HG02870 (cell line): Measurements from ENCODE around the gene TMPRSS5.
"Not testable (repeated sequence)": the region's sequence is repeated elsewhere in the genome, so short reads cannot be mapped to it uniquely, and the experiment has no call there.

Experiments
- ATAC-seq: cut with Tn5 transposase; IDR thresholded peaks from one replicate; pipeline ENCODE4 v1.9.1; 2021; ENCODE audit warnings: mild to moderate bottlenecking, moderate library complexity; ENCODE audit not compliant: unreplicated experiment

Gene TMPRSS5

GRCh38 chr11:113697756-113698407 lies 8.2 kb downstream of the TMPRSS5 start:
- no peak for ATAC-seq

- ATAC-seq = no peak
Measured at GRCh38 chr11:113697111-113697510, 9.0 kb downstream of the TMPRSS5 start.

GRCh38 chr11:113695207-113695606 lies 10.9 kb downstream of the TMPRSS5 start:
- ATAC-seq = no peak

- ATAC-seq = no peak
Measured at GRCh38 chr11:113694390-113694789, 11.7 kb downstream of the TMPRSS5 start.

GRCh38 chr11:113693030-113693429 lies 13.1 kb downstream of the TMPRSS5 start:
- no peak for ATAC-seq

- ATAC-seq = no peak
Measured at GRCh38 chr11:113690619-113691569, 15.2 kb downstream of the TMPRSS5 start.

GRCh38 chr11:113689768-113690618 lies 16.1 kb downstream of the TMPRSS5 start:
- ATAC-seq = no peak

- no peak for ATAC-seq
Measured at GRCh38 chr11:113685654-113686359, 20.3 kb downstream of the TMPRSS5 start.

- ATAC-seq = no peak
Measured at GRCh38 chr11:113684496-113684895, 21.6 kb downstream of the TMPRSS5 start.

GRCh38 chr11:113683481-113684046 lies 22.5 kb downstream of the TMPRSS5 start:
- ATAC-seq = no peak

- no peak for ATAC-seq
Measured at GRCh38 chr11:113681711-113682413, 24.2 kb downstream of the TMPRSS5 start.

- no peak for ATAC-seq
Measured at GRCh38 chr11:113681282-113681681, 24.8 kb downstream of the TMPRSS5 start.

- no peak for ATAC-seq
Measured at GRCh38 chr11:113677685-113678084, 28.4 kb downstream of the TMPRSS5 start.

- no peak for ATAC-seq
Measured at GRCh38 chr11:113675565-113675964, 30.5 kb downstream of the TMPRSS5 start.

GRCh38 chr11:113675003-113675561 lies 31.0 kb downstream of the TMPRSS5 start:
- ATAC-seq = peak; percentile 93

GRCh38 chr11:113674397-113674685 lies 31.8 kb downstream of the TMPRSS5 start:
- no peak for ATAC-seq

- ATAC-seq = no peak
Measured at GRCh38 chr11:113673550-113674396, 32.3 kb downstream of the TMPRSS5 start.

- not testable (repeated sequence) for ATAC-seq
Measured at GRCh38 chr11:113671914-113672313, 34.2 kb downstream of the TMPRSS5 start.

GRCh38 chr11:113670831-113671215 lies 35.3 kb downstream of the TMPRSS5 start:
- no peak for ATAC-seq
